NCI-H2171 (cell line): ENCODE results near the gene CLCF1.
"Not testable (repeated sequence)": the region's sequence is repeated elsewhere in the genome, so short reads cannot be mapped to it uniquely, and the experiment has no call there.

ENCODE experiments used
- DNase-seq: peaks from one replicate; lab custom pipeline; 2025; lab: John Stamatoyannopoulos, UW

CLCF1 gene

DNA sequence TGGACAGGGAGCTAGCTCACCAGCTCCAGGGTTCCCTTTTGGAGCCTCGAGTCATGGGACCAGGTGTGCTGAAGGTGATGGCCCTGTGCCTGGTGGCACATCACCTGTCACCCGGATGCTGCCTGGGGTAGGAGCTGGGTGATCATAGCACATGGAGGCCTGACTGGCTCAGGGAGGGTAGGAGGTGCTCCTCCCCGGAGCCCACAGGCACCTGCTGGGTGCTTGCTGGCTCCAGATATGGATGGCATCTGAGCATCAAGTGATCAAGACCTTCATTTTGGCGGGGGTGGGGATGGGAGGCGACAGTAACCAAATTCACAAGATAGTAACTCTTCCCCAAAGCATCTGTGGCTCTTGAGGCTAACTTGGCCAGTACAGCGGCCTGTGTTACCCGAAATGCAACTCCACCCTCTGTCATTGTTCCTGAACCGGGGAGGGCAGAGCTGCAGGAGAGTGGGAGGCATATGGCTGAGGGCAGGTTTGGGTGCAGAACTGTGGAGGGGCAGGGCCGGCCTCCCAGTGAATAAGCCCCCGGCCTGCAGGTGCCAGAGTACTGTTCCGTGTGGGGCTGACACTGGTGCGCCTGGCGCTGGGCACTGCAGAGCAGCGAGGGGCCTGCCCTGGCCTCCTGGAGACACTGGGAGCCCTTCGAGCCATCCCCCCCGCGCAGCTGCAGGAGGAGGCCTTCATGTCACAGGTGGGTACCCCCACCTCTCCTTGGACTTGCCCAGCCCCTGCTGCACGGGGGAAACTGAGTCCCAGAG lies 35.2 kb upstream of the CLCF1 start:
- DNase-seq, result no peak

DNA sequence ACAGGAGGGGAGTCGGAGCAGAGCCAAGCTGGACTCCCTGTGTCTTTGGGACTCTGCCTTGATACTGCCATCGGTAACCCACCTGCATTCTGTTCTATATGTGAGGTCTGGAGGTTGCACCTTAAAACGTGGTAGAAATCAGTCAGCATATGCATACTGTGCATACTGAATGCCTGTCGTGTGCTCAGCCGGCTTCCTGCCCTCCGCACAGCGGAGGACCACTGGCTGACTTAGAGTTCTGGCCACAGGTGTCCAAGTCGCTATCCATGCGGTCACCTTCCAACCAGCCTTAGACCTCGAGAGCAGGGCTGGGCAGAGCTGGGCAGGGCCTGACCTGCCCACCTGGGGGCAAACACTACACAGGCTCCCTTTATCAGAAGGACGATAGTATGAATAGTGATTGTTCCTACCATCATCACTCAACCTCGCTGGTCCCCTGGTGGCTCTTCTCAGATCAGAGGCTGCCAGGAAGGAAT lies 34.3 kb upstream of the CLCF1 start:
- no peak for DNase-seq

DNA sequence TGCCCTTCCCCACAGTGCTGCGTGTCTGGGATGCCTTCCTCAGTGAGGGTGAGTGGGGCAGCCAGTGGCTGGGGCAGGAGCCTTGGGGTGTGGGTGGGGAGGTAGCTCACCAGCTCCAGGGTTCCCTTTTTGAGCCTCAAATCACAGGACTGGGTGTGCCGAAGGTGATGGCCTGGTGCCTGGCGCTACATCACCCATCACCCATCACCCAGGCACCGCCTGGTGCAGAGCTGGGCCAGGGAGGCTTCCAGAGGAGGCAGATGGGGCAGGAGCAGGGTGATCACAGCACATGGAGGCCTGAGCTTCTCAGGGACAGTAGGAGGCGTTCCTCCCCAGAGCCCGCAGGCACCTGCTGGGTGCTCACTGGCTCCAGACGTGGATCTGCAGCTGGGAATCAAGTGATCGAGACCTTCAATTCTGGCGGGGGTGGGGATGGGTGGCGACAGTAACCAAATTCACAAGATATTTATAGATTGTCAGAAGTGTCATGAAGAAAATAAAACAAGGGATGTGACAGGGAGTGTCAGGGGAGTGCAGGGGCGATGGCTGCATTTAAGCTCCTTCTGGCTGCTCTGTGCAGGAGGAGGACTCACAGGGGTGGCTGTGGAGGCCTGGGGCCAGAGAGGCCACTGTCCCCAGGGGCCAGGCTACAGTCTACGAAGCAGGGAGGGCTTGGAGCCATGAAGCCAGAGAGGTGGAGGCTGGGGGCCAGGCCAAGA lies 33.7 kb upstream of the CLCF1 start:
- DNase-seq, result no peak

DNA sequence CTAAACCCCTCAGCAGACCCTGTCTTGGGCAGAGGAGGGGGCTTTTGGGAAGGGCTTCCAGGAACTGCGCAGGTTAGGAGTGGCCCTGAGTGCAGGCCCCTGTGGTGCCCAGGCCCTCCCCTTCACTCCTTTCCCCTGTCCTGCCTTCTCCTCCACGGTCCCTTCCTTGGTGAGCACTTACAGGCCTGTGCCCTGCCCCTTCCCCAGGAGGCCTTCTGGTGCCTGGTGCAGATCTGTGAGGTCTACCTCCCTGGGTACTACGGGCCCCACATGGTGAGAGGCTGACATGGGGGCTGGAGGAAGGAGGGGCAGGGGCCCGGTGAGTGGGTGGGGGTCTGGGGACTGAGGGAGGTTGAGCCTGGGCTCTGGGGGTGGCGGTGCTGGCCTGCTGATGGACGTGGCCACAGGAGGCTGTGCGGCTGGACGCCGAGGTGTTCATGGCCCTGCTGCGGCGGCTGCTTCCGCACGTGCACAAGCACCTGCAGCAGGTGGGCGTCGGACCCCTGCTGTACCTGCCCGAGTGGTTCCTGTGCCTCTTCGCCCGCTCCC lies 33.1 kb upstream of the CLCF1 start:
- no peak for DNase-seq

DNA sequence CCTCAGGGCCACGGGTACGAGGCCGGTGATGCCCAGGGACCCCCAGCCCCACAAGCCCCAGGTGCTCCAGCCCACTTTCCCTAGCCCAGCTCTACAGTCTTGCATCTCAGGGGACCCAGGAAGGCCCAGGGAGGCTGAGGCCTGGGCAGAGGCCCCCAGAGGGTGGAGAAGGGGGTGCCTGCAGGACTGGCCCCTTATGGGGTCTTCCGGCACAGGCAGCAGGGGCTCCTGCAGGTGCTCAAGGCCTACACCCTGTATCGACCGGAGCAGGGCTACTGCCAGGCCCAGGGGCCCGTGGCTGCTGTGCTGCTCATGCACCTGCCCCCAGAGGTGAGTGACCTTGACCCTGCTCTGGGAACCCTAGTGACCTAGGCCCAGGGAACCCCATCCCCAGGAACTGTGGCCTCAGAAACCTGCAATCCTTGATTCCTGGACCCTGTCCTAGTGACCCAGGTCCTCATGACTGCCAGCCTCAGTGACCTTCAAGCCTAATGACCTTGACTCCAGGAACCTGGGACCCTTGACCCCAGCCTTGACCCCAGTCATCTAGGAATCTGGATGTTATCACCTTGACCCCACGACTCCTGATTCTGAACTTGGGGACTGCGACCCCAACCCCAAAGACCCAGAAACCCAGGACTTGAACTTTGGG lies 32.4 kb upstream of the CLCF1 start:
- DNase-seq, result no peak

DNA sequence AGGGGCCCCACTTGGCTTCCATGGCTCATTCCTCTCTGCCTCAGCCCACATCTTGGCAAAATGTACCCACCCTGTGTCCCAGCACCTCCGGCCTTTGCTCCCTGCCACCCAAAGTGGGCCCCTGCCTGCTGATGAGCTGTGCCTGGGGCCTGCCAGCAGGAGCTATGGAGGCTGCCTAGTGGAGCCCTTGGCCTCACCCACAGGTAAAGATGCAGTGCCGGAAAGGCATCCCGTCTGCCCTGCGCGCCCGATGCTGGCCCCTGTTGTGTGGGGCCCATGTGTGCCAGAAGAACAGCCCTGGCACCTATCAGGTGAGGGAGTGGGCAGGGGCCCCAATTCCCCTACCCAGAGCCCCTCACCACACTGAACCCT lies 31.8 kb upstream of the CLCF1 start:
- DNase-seq, result no peak

DNA sequence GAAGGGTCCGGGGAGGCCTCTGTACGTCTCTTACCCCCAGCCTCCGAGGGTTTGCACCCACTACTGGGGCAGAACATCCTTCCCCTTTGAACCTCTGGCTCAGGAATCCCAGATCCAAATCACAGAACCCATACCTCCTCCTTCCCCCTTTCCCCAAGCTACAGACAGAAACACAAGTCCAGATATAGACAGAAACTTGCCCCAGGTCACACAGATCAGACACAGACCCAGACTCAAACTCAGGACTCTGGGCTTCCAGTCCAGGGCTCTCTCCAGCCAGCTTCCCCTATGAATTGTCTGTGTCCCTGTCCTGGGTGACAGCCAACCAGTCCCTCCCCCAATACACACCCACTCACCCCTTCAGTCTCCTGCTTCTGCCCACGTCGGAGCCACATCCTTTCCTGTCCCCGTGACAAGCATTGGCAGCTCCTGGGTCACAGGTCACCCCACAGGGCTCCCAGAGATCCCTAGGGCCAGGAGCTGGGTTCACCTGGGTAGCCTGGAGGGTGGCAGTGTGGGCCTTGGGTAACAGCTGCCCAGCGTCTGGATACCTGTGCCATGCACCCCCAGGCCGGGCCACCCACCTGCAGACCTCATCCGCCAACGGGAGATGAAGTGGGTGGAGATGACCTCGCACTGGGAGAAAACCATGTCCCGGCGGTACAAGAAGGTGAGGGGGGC lies 31.3 kb upstream of the CLCF1 start:
- DNase-seq, result no peak

DNA sequence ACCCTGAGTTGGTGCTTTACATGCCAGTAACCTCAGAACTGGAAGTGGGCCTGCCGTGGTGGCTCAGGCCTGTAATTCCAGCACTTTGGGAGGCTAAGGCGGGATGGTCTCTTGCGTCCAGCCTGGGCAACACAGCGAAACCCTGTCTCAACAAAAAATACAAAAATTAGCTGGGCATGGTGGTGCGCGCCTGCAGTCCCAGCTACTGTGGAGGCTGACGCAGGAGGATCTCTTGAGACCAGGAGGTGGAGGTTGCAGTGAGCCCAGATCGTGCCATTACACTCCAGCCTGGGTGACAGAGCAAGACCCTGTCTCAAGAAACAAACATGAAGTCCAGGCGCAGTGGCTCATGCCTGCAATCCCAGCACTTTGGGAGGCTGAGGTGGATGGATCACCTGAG lies 29.7 kb upstream of the CLCF1 start:
- DNase-seq, result not testable (repeated sequence)

DNA sequence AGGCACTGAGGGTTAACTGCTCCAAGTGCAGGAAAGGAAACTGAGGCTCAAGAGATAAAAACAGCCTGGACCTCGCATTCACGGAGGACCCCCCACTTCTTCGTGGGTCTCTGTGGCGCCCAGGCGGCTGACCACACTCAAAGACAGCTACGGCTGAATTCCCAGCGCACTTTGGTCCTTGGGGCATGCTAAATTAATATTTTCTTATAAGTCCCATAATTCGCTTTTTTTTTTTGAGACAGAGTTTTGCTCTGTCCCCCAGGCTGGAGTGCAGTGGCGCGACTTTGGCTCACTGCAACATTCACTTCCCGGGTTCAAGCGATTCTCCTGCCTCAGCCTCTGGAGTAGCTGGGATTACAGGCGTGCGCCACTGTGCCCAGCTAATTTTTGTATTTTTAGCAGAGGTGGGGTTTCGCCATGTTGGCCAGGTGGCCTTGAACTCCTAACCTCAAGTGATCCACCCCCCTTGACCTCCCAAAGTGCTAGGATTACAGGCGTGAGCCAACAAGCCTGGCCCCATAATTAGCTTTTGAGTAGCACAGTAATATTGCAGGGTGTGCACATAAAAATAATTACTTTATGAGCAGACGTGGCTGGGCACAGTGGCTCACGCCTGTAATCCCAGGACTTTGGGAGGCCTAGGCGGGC lies 28.9 kb upstream of the CLCF1 start:
- not testable (repeated sequence) for DNase-seq

DNA sequence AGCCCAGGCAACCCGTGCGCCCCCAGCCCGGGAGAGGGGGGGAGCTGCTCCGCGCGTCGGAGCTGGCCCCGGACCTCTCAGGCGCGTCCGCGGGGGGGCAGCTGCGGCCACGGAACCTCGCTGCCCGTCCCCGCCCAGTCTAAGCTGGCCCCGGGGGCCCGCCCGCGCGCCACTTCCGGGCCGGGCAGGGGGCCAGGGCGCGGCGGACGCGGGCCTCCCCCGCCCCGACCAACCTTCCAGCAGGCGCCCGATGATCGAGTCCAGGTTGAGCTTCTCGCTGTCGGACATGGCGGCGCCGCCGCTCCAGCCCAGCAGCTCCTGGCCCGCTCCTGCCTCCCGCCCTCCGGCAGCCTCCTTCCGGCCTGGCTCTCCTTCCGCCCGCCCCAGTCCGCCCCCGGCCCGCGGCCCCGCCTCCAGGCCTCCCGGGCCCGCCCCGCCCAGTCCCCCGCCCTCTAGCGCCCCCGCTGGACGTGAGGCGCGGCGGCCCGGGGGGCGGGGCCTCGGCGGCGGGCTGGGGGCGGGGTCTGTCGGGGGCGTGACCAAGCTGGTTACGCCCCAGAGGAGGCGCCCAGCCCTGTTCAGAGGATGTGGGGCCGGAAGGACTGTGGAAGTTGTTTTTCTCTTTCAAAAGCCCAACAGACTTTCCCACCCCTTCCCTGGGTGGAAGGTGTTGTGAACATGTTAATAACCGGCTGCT lies 28.2 kb upstream of the CLCF1 start, which contains the start of gene PPP1CA:
PPP1CA (minus strand) TSS at position 364 of the 697 bp plus-strand sequence; CDS start at position 288, 76 bp downstream.
- peak; percentile 86 for DNase-seq

DNA sequence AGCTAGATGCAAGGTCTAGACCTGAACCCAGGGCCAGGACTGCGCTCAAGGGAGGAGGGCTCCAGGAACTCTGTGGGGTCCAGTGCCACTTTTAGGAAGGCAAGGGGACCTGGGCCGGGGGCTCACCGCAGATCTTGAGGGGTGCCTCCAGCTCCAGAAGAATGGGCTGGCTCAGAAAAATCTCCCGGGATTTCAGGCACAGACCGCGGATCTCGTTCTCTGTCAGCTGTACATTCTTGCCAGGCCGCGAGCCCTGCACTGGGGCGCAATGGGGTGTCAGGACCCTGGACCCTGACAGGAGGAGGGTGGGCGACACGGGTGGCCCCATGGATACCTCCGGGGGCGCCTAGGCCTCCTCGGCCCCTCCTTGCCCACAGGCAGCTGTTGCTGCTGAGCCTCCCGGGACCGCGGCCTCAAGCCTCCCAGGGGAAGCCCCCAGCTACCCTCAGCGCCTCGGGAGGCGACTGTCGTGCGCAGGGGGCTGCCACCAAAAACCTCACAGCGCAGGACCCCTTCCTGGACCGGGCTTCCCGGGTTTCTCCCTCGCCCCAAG lies 27.6 kb upstream of the CLCF1 start:
- no peak for DNase-seq

DNA sequence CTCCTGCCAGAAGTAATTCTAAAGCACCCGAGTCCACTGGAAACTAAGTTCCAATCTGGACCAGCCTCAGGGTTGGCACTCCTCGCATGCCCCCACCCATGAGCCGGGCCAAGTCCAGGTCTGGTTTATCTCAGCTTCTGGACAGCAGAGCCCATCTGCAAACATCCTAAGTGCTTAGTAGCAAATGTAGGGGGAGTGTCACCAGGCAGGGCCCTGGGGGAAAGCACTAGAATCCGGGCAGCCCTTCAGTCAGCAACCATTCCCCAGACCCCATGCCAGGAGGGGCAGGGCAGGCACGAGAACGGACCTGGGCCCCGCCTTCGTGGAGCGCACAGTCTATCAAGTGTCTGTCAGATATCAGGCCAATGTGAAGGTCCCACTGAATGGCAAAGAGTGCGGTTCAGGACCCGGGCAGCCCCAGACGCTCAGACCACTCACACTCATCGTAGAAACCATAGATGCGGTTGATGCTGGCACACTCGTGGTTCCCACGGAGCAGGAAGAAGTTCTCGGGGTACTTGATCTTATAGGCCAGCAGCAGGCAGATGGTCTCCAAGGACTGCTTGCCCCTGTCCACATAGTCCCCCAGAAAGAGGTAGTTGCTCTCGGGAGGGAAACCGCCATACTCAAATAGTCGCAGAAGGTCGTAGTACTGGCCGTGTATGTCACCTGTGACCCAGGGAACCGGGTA lies 27.0 kb upstream of the CLCF1 start:
- DNase-seq, result no peak

DNA sequence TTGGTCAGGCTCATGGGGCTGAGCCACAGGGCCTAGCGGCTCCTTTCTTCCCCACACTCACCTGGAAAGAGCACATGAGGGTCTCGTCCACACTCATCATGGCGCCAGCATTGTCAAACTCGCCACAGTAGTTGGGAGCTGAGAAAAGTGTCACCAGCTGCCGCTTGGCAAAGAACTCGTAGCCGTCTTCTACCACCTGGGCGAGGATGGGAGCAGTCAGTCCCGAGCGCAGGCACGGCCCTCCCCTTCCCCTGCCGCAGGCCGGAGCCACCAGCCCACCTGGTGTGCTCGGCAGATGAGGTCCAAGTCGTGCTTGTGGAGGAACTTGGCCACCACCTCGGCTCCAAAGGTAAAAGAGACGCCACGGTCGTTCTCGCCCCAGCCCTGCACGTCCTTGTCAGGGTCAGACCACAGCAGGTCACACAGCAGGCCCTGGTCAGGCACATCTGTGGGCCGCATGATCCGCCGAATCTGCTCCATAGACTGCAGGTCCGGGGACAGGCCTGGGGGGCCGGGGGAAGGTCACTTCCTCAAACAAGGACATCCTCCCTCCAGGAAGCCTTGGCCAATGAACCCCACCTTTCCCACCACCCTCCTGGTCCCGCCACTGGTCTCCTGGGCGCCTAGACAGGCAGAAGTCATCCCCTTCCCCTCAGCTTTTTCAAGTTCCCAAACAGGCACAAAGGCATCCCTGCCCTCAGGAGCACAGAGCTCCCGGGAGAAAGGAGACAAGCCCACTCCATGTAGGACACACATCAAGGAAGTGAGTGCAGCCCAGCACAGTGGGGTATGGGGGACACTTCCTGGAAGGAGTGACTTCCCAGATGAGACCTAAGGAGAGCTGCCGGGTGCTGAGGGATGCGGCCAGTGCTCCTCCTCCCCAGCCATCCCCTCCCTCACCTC lies 25.5 kb upstream of the CLCF1 start:
- no peak for DNase-seq

DNA sequence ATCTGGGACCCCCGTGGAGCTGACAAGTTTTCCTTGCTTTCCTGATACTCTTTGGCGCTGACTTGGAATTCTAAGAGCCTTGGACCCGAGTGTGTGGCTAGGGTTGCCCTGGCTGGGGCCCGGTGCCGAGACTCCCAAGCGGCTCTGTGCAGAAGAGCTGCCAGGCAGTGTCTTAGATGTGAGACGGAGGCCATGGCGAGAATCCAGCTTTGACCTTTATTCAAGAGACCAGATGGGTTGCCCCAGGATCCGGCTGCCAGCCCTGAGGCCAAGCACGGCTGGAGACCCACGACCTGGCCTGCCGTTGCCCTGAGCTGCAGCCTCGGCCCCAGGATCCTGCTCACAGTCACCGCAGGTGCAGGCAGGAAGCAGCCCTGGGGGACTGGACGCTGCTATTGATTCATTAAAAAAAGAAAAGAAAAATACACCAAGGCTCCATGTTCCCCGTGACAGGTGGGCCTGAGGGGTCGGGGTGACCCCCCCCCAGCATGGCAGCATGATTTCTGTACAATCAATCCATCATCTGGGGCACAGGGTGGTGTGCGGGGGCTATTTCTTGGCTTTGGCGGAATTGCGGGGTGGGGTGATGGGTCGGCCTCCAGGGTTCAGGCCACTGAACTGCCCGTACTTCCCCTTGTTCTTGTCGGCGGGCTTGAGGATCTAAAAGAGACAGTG lies 24.7 kb upstream of the CLCF1 start:
- no peak for DNase-seq

DNA sequence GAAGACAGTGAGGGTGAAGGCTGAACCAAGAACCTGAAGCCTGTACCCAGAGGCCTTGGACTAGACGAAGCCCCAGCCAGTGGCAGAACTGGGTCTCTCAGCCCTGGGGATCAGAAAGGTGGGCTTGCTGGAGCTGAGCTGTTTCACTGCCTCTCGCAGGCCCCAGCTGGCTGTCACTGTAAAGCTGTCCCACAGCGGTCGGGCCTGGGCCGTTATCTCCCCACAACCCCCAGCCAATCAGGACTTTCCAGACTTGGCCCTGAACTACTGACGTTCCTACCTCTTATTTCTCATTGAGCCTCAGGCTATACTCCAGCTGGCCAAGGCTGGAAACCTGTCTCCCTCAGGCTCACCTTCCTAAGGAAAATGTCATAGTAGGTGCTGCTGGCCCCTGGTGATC lies 24.1 kb upstream of the CLCF1 start:
- DNase-seq, result no peak

DNA sequence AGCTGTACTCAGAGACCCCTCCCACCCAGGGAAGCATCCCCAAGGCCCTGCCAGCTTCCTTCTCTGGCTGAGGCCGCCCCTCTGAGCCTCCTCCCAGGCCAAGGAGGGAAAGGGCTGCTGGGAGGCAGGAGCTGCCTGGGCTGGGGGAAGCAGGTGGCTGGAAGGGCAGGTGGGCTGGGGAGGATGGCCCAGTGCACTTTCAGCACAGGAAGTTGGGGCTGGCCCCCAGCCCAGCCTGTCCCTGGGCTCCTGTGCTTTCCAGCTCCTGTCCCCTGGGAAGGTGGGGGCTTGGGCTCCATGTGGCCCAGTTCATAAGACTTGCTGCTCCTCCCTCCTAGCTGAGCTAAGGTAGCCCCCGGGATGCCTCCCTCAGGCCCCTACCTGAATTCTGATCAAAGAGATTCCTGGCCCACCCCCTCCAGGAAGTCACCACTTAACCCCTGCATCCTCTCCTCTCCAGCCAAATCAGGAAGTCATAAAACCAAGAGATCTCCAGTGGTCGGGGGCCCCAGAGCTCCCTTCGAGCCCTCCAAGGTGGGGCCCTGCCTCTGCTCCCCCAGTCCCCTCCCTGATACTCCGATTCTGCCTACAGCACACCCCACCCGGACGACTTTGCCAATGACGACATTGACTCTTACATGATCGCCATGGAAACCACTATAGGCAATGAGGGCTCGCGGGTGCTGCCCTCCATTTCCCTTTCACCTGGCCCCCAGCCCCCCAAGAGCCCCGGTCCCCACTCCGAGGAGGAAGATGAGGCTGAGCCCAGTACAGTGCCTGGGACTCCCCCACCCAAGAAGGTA lies 23.4 kb upstream of the CLCF1 start:
- no peak for DNase-seq

DNA sequence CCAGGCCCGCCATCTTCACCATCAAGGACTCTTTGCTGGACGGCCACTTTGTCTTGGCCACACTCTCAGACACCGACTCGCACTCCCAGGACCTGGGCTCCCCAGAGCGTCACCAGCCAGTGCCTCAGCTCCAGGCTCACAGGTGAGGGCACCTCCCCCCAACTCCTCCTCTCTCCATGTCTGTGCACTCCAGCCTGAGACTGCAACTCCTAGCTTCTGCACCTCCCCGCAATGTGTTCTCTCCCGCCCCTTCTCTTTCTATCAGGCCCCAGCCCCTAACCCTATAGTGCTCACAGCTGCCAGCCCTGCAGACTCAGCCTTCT lies 22.8 kb upstream of the CLCF1 start:
- no peak for DNase-seq
